GM18499 (cell line): ENCODE measurements around the gene TMEM14C.

ENCODE experiments used
- ATAC-seq: cut with Tn5 transposase; IDR thresholded peaks from one replicate; pipeline ENCODE4 v1.9.1; 2021; ENCODE audit warnings: moderate number of reproducible peaks; ENCODE audit not compliant: insufficient read depth, unreplicated experiment

TMEM14C gene

GRCh38 chr6:10722820-10723566, at the start of gene TMEM14C:
TMEM14C (plus strand) TSS chr6:10723070; CDS start chr6:10724614, 1,544 bp downstream.
- peak; percentile 84 for ATAC-seq

GRCh38 chr6:10676403-10676802, 46.5 kb upstream of the TMEM14C start:
- no peak for ATAC-seq

GRCh38 chr6:10678456-10678855, 44.4 kb upstream of the TMEM14C start:
- no peak for ATAC-seq

- no peak for ATAC-seq
Measured at GRCh38 chr6:10681795-10682194, 41.1 kb upstream of the TMEM14C start.

GRCh38 chr6:10682355-10682988, 40.4 kb upstream of the TMEM14C start:
- ATAC-seq, result no peak

- no peak for ATAC-seq
Measured at GRCh38 chr6:10684618-10685017, 38.3 kb upstream of the TMEM14C start.

- ATAC-seq, result no peak
Measured at GRCh38 chr6:10685092-10685915, 37.6 kb upstream of the TMEM14C start.

GRCh38 chr6:10686901-10687300, 36.0 kb upstream of the TMEM14C start:
- ATAC-seq, result no peak

GRCh38 chr6:10687582-10687981, 35.3 kb upstream of the TMEM14C start:
- ATAC-seq, result no peak

GRCh38 chr6:10690651-10691445, 32.0 kb upstream of the TMEM14C start:
- no peak for ATAC-seq

- ATAC-seq, result no peak
Measured at GRCh38 chr6:10692965-10693538, 29.8 kb upstream of the TMEM14C start.

GRCh38 chr6:10694302-10695085, 28.4 kb upstream of the TMEM14C start, which contains the start of the genes C6orf52 and PAK1IP1:
C6orf52 (minus strand) TSS chr6:10694616; CDS start chr6:10687550, 7,066 bp downstream.
PAK1IP1 (plus strand) TSS chr6:10694972; CDS start chr6:10694986, 14 bp downstream.
- ATAC-seq, result peak; percentile 94

- ATAC-seq, result no peak
Measured at GRCh38 chr6:10695086-10695657, 27.7 kb upstream of the TMEM14C start.

- ATAC-seq, result no peak
Measured at GRCh38 chr6:10696655-10697054, 26.2 kb upstream of the TMEM14C start.

- ATAC-seq, result no peak
Measured at GRCh38 chr6:10713962-10714361, 8.9 kb upstream of the TMEM14C start.

GRCh38 chr6:10719296-10719963, 3.4 kb upstream of the TMEM14C start:
- no peak for ATAC-seq

- ATAC-seq, result no peak
Measured at GRCh38 chr6:10719964-10720264, 3.0 kb upstream of the TMEM14C start.

GRCh38 chr6:10720265-10720959, 2.5 kb upstream of the TMEM14C start:
- ATAC-seq, result no peak
